ENCODE data around the gene RER1.

Gene RER1

GRCh38 chr1:2376931-2377672 is 14.5 kb upstream of the RER1 start:
- no peak for DNase-seq

- no peak for DNase-seq
These were observed 13.7 kb upstream of the RER1 start for GRCh38 chr1:2377751-2378440.

- DNase-seq: no peak
These were observed 13.2 kb upstream of the RER1 start for GRCh38 chr1:2378441-2378851.

GRCh38 chr1:2378956-2379732 is 12.5 kb upstream of the RER1 start:
- DNase-seq: no peak

- DNase-seq: no peak
These were observed 11.8 kb upstream of the RER1 start for GRCh38 chr1:2379733-2380404.

GRCh38 chr1:2380816-2381591 is 10.6 kb upstream of the RER1 start:
- DNase-seq: no peak

- peak; percentile 75 for DNase-seq
These were observed 9.7 kb upstream of the RER1 start for GRCh38 chr1:2381741-2382620.

- peak; percentile 30 for DNase-seq
These were observed 8.8 kb upstream of the RER1 start for GRCh38 chr1:2382621-2383361.

GRCh38 chr1:2383576-2383975 is 8.1 kb upstream of the RER1 start:
- DNase-seq: no peak

- no peak for DNase-seq
These were observed 7.3 kb upstream of the RER1 start for GRCh38 chr1:2384130-2384860.

- no peak for DNase-seq
These were observed 6.6 kb upstream of the RER1 start for GRCh38 chr1:2384941-2385481.

GRCh38 chr1:2385606-2386280 is 5.9 kb upstream of the RER1 start:
- DNase-seq: no peak

- no peak for DNase-seq
These were observed 4.7 kb upstream of the RER1 start for GRCh38 chr1:2386636-2387611.

GRCh38 chr1:2388004-2388913 is 3.4 kb upstream of the RER1 start:
- no peak for DNase-seq

GRCh38 chr1:2389644-2390043 is 2.0 kb upstream of the RER1 start:
- no peak for DNase-seq

- no peak for DNase-seq
These were observed 379 bp downstream of the RER1 start for GRCh38 chr1:2391931-2392509.

Data from EL (cell line).